Sigmoid colon (tissue), 4 donors: Measurements from ENCODE around the gene RIT2.

Source experiments
- CTCF ChIP-seq, 4 experiments: fragments of 450-650 bp in 3 of 4; fragments of 200-600 bp in 1 of 4; IDR thresholded peaks; one replicate each; pipeline ENCODE4 v1.5.1; 2016 to 2019; ENCODE audit warnings: antibody characterized with exemption in 4 of 4, mild to moderate bottlenecking in 3 of 4, moderate library complexity in 2 of 4
- EP300 ChIP-seq, 4 donors: sonication (generic); formaldehyde crosslinking; IDR thresholded peaks; one replicate each; pipeline ENCODE4 v1.6.1; 2017; ENCODE audit warnings: antibody characterized with exemption in 4 of 4

- TF ChIP-seq CTCF (IDR thresholded peaks at IDR 0.05) (no peak), EP300 (IDR thresholded peaks at IDR 0.05) (no peak)
Measured at GRCh38 chr18:43060020-43060419, 55.5 kb downstream of the RIT2 start.
